NCI-H460 (cell line): ENCODE results near the gene PLCG1. TPM values are rescaled to one million over a fixed set of nuclear protein-coding genes. Genes with fewer than 3 reads are reported as not detected.
A peak's percentile ranks its signal among the peaks of the same experiment; 100 is the strongest.
"Not testable (repeated sequence)": the region's sequence is repeated elsewhere in the genome, so short reads cannot be mapped to it uniquely, and the experiment has no call there.

Source experiments
- DNase-seq: peaks from one replicate; pipeline ENCODE4 v3.0.0-alpha.2; 2016; ENCODE audit warnings: low read depth; ENCODE audit errors: extremely low read depth
- polyA plus RNA-seq: library from polyadenylated mRNA; depleted of rRNA; stranded (reverse); fragments of >200 nt; gene quantifications from 2 replicates; pipeline ENCODE4 v1.2.3, GENCODE V29; 2014; cell fraction: nucleus; rRNA removed
- total RNA-seq: library from RNA; depleted of rRNA; stranded (reverse); fragments of >200 nt; shearing (Covaris generic); gene quantifications from 2 replicates; pipeline ENCODE4 v1.2.3, GENCODE V29; 2014; rRNA removed

Gene PLCG1
- total RNA-seq = 15.4 and 16.4 TPM in 2 replicates
- polyA plus RNA-seq = 77.9 and 122 TPM in 2 replicates

DNA sequence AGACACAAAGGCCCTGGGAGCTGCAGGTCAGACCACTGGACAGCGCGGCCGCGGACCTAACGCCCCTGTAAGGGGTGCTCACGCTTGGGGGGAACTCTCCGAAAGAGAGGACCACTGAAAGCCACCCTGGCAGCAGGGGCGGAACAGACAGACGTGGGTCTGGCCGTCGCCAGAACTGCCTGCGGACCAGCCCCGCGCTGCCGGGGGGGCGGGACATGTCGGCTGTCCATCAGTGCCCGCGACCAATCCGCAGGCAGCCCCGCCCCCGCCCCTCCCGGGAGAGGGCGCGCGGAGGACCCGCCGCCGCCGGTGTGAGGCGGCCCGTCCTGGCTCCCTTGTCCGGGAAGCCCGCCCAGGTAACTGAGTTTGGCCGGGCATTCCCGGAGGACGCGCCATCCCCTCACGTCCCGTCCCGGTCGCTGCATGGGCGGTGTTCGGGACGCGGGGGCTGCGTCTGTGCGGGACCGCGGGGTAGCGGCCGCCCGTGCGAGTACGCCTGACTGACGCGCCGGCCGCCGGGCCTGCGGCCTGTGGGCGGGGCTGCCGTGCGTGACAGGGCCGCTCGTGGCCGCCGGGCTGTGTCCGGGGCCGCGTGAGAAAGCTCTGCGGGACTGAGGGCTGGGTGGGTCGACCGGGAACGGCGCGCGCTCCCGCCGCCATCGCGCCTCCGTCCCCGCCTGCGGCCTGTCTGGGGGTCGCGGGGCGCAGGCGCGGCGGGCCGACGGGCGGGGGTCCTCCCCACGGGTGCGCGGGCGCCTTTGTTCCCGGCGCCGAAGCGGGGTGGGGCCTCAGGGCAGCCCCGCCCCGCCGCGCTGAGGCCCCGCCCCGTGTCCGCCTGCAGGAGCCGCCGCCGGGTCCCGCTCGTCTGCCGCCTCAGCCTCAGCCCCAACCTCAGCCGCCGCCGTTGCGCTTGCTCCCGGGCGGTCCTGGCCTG lies at the start of gene PLCG1:
TSS of gene PLCG1 (plus strand) at position 864 of the 934 bp plus-strand sequence. CDS start 99 bp downstream, outside the sequence.
- DNase-seq = peak; percentile 74

DNA sequence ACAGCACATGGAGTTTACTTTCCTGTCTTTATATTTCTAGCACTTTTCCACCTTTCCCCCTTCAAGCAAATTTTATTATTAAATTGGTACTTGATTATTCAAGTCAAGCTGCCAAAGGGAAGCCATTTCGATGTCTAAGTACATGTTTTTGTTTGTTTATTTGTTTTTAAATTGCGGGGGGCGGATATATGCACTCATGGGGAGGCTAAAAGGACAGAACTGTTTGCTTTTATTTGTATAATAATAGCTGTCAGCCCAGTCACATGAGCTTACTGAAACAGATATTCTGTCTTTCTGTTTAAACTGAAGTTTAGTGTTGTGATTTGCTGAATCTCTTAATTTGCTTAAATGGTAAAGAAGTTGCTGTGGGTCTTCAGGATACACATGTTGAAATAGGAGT lies 49.6 kb upstream of the PLCG1 start:
- no peak for DNase-seq

DNA sequence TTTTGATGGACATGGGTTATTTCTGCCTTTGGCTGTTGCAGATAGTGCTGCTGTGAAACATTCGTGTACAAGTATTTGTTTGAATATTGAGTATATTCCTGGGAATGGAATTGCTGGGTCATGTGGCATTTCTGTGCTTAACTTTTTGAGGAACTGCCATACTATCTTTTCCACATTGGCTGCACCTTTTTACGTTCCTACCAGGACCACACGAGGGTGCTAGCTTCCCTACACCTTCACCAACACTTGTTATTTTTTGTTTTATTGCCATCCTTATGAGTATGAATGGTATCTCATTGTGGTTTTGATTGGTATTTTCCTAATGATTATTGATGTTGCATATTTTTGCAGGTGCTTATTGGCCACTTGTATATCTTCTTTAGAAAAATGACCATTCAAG lies 47.8 kb upstream of the PLCG1 start:
- DNase-seq = no peak

DNA sequence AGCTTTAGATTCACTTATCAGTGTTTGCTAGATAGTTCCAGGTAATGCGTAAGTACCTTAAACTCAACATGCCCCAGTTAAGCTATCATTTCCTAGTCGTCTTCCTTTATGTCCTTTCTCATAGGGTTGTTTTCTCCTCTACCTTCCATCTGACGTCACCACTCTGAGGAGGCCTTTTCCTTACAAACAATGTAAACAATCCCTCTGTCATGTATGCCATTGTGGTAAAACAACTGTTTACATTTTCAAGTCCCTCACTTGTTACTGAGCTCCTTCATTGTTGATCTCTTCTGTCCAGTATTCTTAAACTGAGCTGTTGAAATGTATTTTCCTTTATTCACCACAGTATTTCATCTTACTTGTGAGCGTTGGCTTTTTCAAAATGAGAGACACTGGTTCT lies 45.4 kb upstream of the PLCG1 start:
- no peak for DNase-seq

DNA sequence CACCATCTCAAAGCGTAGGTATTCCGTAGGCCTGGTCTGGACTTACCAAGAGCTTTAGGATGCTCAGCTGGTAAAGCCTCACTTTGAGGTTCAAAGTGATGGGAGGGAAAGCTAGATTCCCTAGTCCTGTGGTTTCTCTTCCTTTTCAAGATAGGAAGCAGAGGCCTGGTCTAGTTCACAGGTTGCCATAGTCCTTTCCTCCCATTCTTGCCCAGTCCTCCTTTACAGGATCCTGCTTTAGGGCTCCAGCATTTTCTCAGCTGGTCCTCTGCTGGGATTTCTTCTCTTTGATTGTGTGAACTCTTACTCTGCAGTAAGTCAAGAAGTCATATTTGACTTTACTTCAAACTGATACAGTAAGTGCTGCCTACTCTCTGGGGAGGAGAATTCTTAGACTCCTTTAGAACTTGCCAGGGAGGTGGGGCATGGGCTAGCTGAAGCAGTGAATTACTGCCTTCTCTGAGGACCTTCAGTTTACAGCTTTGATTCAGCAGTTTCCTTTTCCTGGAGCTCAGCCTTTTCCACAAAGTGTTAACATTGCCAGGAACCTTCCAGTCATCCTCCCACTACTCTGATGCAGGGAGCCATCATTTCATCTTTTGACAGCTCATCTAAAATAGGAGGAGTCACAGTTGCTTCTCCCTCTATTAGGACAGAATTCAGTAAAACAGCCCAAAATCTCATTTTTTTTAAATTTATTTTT lies 42.8 kb upstream of the PLCG1 start:
- DNase-seq = no peak

DNA sequence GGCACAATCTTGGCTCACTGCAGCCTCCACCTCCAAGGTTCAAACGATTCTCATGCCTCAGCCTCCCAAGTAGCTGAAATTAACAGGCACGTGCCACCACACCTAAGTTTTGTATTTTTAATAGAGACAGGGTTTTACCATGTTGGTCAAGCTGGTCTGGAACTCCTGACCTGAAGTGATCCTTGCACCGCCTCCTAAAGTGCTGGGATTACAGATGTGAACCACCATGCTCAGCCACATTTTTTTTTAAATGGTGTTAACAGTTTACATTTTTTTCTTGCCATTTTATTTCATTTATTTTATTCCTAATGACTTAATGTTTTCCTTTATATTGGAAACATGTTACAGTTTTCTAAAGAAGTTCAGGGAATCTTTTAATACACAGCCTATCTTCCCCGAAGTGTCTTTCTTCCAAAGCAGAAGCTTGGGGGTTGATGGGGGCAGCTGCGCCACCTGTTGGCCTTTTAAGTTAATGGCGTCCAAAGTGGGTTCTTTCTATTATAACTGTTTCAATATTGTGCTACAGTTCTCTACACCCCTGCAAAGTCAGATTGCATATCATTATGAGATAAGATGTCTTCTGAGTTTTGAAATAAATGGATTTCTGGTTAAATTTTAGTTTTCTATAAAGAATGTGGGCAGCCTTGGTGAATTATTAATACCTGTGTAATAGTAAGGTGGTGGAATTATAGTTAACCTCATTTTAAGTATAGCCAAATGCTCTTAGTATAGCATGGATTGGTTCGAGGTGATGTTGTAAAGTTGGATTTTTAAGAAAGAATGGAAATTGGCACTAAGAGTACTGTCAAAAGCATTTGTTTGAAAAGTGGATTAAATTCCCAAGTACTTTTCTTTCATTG lies 42.0 kb upstream of the PLCG1 start:
- DNase-seq = peak; percentile 54

DNA sequence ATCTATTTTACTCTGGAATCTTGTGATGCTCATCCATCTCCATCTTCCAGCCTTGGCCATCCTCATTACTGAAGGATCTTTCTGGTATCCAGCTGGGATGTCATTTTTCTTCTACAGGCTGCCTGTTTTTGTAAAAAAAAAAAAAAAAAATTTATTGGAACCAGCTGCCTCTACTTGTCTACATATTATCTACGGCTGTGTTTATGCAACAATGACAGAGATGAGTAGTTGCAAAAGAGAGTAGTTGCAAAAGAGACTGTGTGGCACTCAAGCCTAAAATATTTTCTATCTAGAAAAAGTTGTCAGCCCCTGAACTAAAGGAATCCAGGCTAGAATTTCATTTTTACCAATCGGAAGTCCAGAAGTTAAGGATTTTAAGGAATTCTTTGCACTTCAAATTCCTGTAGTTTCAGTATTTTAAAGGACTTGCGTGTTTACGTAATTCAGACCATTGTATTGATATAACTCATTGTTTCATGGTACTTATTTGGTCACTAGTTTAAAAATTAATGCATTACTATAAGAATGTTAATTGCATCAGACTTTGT lies 38.6 kb upstream of the PLCG1 start:
- DNase-seq = no peak

DNA sequence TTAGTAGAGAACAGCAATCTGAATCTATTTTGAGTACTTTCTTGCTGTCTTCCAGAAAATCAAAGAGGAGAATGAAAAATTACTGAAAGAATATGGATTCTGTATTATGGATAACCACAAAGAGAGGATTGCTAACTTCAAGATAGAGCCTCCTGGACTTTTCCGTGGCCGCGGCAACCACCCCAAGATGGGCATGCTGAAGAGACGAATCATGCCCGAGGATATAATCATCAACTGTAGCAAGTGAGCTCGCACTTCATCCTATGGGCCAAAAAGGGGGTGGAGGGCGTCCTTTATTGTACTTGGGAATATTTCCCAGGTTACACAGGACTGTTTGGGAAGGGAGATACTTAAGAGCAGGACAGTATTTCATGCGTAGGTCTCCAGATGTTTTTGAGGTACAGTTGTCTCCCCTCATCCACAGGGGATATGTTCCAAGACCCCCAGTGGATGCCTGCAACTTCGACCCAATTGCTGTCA lies 37.3 kb upstream of the PLCG1 start:
- DNase-seq = no peak

DNA sequence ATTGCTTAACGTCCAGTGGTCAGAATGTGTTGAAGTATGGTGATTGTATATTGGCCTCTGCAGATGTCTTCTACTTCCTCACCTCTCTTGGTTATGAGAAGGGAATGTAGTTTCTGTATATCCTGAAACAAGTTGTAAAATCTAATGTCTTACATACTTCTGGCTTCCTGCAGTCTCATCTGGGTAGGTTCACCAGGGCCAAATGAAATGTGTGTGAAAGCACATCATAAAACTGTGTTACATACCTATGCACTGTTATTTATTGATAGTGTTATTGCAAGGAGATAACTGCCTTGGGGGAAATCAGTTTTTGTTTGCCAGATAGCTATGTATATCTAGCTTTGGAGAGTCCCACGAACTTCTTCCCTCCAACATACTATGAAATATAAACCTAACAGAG lies 35.7 kb upstream of the PLCG1 start:
- no peak for DNase-seq

DNA sequence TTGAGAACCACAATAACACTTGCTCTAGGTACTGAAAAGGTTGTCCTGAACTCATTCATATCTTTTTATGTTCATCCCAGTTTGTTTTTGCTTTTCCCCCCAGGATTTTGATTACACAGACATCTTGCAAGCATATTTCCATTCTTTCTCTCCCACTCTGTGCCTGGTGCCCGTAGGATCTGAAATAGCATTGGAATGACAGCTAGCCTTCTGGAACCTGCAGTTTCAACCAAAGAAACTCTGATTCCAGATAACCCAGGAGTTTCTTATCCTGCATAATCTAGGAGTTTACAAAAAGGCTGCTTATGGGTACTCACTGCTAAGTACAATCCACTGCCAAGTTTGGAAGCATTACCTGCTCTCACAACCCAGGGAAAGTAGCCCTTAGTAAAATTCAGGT lies 28.8 kb upstream of the PLCG1 start:
- DNase-seq = no peak

DNA sequence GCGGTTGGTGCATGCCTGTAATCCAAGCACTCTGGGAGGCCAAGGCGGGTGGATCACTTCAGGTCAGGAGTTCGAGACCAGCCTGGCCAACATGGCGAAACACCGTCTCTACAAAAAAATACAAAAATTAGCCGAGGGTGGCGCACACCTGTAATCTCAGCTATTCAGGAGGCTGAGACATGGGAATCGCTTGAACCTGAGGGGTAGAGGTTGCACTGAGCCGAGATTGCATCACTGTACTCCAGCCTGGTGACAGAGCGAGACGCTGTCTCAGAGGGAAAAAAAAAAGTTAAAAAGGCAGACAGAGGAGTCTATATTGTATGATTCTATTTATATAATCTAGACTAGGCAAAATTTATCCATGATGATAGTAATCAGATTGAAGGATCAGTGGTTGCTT lies 27.3 kb upstream of the PLCG1 start:
- DNase-seq = no peak

DNA sequence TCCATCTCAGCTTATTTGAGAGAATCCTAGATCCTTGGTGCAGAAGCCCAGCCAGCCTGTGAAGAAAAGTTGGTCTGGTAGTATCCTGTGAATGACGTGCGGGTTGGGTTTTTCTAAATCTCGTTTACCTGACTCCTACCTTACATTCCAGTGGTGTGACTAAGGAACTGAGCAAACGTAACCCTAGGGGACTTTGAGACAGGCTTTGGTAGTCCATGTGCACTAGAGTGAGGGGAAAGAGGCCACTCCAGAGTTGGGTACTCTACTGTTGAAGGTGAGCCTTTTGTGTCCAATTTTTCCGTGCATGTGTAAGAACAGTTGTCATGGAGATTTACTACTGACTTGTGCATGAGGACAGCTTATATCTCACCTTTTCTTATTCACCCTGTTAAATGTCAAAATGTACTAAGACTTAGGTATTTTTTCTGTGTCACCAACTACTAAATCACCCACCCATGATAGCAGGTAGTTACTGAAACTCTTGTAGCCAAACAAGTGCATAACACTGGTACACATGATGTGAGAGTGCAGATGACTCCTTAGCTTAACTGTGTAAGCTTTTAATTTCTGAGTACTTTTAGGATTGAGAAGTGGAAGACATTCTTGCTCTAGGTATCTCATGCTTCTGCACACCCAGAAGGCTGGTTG lies 26.3 kb upstream of the PLCG1 start:
- DNase-seq = no peak

DNA sequence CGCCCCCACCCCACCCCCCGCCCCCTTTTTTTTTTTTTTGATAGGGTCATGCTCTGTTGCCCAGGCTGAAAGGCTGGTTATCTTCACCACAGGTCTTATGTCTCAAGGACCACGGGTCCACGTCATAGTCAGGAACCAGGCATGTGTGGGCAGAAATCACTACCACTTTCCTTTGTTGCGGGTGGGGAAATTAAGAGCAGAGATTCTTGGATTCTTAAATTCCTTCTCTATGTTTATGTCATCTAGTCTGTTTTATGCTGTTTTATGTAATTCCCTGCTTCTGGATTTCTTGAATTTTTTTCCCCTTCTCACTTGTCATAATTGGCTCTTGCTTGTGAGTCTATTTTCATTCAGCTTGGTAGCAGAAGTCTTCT lies 25.8 kb upstream of the PLCG1 start:
- DNase-seq = no peak

DNA sequence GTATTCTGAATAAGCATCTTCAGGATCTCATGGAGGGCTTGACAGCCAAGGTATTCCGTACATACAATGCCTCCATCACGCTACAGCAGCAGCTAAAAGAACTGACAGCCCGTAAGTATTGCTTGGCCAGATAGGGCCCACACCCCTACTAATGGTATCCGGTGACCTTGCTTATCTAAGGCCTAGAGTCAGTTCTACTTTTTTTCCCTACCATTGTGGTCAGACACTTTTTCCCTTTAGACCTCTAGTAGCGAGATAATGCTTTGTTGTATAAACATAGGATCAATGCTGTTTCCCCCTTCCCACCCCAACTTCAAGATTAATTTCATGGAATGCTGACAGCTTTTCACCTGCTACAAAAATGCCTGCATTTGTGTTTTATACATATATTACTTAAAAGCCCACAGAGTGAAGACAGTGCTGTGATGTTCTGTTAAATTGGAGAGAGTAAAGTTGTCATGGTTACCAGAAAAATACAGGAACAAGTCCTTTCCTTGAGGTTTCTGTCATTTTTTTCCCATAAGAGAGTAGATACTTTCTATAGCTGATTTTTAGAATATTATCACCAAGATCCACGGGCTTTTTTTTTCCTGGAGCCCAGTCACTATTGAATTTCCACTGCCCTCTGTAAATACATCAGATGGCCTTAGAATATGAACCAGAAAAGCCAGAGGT lies 20.9 kb upstream of the PLCG1 start:
- DNase-seq = no peak

DNA sequence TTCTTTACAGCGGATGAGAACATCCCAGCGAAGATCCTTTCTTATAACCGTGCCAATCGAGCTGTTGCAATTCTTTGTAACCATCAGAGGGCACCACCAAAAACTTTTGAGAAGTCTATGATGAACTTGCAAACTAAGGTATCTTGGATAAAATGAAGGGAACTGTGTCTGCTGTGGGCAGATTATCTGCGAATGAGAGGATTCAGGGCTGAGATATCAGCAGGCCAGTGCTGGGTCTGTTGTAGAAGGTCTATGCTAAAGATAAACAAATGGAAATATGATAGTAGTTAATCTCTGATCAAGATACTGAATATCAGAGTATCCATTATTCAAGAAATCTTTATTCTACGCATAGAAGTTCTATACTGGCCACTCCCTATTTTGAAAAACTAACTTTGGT lies 19.2 kb upstream of the PLCG1 start:
- not testable (repeated sequence) for DNase-seq

DNA sequence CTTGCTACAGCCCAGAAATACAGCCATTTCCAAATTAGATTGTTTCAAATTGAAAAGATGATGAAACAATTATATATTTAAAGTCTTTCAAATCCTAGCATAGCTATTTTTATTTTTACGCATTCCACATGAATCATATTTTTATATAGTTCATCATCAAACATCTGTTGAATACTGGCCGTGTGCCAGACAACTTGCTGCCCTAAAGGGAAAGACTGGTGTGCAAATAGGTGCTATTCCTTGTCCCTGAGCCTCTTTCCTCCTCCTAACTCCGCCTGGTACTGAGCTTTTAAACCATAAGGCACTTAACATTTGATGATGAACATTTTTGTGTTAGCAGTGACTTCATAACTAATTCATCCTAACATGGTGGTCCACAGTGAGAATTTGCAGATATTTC lies 18.7 kb upstream of the PLCG1 start:
- DNase-seq = no peak

DNA sequence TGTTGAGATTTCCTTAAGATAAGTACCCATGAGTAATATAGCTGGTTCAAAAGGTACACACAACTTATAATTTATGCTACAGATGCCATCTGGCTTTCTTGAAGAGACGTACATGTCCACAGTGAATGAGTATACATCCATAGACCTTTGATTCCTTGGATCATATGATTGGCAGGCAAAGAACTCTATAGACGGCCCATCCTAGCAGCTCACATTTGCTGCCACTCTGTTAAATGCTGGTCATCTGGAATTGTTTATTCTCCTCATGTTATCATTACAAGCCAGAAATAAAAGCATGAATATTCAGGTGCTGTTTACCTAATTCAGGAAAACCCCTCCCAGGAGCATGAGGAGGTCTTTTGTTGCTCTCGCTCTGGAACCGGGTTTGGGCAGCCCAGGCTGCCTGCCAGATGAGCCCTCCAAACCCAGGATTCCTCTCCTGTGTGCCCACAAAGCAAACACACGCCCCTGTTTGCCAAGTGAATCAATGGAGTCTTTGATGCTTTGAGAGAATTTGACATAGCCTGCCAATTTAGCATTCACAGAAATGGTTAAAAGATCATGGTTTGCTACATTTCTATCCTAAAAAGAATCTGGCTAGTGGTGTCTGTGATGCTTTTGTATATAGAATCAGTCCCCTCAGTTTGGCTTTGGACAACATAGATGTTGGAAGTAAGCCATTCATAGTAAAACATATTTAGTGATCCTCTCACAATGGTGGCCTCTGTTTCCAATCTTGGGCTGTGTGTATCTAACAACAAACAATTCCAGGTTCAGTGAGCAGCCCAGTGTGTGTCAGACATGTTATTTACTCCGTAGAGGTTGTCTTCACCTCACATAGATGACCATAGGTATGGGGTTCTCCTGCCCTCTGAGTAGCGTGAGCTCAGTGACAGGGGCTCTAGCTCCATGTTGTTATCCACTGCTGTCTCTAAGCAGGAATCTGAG lies 17.5 kb upstream of the PLCG1 start:
- no peak for DNase-seq

DNA sequence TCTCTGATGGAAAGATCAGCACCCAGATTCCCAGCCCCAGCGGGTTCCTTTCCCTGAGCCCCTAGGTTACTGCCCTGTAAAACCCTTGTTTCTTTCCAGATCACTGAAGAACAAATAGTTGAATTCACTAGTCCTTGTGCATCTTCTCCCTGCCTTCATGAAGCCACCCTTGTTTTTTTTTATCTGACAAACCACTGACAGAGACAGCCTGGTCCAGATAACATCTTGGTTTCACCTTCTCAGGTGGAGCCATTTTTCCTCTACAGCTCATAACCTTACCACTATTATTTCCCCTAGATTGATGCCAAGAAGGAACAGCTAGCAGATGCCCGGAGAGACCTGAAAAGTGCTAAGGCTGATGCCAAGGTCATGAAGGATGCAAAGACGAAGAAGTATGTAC lies 15.9 kb upstream of the PLCG1 start:
- no peak for DNase-seq
